Tongue (tissue), 2 donors: Measurements from ENCODE around the gene CDC34. TPM values are rescaled to one million over a fixed set of nuclear protein-coding genes. Genes with fewer than 3 reads are reported as not detected.

Source experiments
- DNase-seq: peaks from one replicate; pipeline ENCODE4 v3.0.0-alpha.2; 2015
- total RNA-seq: library from RNA; depleted of rRNA; stranded (reverse); fragments of >200 nt; gene quantifications from one replicate; pipeline ENCODE4 v1.2.3, GENCODE V29; 2014

Gene CDC34
- total RNA-seq, 1 donor from 2014 or later = 64.1 TPM

- no peak for DNase-seq
Observed at GRCh38 chr19:542173-542866, 10.8 kb downstream of the CDC34 start.

DNA sequence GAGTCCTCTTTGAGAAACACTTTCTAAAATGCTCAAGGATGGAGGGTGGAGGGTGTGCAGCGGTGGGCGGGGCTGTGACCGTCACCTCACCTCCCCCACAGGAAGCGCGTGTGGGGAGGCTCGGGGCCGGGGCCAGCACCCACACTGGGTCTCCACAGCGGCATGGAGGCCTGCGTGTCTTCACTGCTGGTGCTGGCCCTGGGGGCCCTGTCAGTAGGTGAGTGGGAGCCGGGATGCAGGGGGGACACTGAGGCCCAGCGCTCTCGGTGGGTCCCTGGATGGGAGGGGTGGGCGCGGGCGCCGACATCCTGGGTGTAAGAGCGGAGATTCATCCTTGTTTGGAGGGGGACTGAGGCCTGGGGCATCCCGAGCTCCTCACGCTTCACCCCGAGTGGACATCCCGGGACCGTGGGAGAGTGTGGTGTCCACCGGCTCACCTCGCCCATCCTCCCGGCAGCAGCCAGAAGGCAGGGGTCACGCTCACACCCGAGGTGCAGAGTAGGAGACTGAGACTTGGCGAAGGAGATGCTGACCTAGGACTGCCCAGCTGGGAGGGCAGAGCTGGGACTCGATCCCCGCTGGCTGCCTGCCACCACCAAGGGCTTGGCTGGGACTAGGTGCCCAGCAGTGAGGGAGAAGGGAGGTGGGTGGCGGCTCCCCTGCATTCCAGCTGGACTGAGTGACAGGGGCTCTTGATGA is 12.5 kb downstream of the CDC34 start, which contains the start of gene GZMM:
Gene GZMM, plus strand, starts transcription at position 144 of the 699 bp plus-strand sequence. Its CDS starts 19 bp downstream, at position 163.
- DNase-seq = no peak

GRCh38 chr19:547117-547516 is 15.6 kb downstream of the CDC34 start:
- DNase-seq = no peak

- no peak for DNase-seq
Observed at GRCh38 chr19:547836-548720, 16.5 kb downstream of the CDC34 start.

- DNase-seq = no peak
Observed at GRCh38 chr19:548886-549830, 17.6 kb downstream of the CDC34 start.

- DNase-seq = no peak
Observed at GRCh38 chr19:554817-555216, 23.3 kb downstream of the CDC34 start.

DNA sequence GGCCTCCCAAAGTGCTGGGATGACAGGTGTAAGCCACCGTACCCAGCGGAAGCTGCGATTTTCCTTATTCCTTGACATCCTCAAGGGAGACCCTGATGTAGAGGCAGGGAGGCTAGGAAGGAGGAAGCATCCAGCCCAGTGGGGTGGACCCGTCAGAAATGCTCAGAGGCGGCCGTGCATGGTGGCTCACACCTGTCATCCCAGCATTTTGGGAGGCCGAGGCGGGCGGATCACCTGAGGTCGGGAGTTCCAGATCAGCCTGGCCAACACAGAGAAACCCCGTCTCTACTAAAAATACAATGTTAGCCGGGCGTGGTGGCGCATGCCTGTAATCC is 23.9 kb downstream of the CDC34 start:
- DNase-seq = no peak

DNA sequence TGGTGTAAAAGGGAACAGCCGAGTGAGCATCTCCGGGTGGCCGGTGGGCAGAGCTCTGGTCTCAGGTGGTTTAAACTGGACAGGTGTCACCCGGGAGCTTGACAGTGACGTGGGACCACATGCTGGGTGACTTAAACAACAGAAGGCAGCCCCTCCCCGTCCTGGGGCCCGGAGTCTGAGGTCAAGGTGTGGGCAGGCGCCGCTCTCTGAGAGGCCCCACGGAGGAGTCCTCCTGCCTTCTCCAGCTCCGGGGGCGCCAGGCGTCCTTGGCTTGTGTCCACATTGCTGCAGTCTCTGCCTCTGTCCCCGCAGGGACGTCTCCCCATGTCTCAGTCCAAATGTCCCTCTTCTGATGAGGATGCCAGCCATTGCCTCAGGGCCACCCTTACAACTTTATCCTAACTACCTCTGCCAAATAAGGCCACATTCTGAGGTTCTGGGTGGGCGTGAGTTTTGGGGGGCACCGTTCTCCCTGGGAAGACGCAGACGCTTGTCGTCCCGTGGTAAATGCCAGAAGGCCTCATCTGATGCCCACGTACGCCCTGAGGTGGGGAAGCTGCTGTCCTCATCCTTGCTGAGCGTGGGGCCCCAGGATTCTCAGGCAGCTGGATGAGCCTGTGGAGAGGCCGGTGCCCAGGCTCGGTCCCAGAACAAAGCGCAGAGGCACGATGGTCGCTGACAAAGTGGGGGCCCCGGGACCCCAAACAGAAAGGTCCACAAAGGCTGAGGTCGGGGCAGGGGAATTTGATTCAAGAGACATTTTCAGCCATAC is 25.2 kb downstream of the CDC34 start:
- no peak for DNase-seq

GRCh38 chr19:558770-559439 is 27.3 kb downstream of the CDC34 start:
- DNase-seq = peak; percentile 24

DNA sequence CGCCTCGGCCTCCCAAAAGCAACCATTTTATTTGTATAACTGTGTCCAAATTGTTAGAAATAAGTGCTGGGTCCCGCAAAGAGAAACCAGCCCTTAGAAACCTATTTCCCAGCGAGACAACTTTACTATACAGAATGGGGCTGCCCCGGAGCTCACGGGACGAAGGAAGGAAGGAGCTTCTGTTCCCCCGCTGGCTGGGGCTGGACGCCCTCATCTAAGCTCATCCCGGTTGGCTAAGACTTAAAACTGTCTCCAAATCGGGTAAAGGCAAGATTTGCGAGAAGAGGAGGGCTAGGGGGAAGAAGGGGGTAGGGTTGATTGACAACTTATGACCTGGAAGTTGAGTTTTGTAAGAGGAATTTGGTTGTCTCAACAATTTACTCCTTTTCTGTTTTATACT is 28.6 kb downstream of the CDC34 start:
- no peak for DNase-seq

GRCh38 chr19:566403-566802 is 34.8 kb downstream of the CDC34 start:
- peak; percentile 44 for DNase-seq

DNA sequence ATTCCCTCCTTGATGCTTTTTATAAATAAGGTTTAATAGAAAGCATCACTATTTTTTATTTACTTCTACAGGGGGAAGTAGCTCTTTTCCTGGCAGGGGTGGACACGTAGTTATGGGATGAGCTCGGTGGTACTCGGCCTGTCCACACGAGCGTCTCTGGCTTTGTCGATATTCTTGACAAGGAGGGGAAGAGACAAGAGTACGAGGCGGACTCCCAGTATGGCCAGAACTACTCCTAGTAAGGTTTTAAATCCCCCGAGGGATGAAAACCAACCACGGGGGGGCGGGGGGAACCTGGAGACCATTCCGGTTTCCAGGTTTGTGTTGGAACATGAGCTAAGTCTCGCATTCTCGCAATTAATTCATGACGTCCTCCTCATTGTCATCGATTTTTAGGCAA is 35.3 kb downstream of the CDC34 start:
- DNase-seq = no peak

GRCh38 chr19:567296-567900 is 35.8 kb downstream of the CDC34 start:
- DNase-seq = no peak

- no peak for DNase-seq
Observed at GRCh38 chr19:570251-570686, 38.7 kb downstream of the CDC34 start.

DNA sequence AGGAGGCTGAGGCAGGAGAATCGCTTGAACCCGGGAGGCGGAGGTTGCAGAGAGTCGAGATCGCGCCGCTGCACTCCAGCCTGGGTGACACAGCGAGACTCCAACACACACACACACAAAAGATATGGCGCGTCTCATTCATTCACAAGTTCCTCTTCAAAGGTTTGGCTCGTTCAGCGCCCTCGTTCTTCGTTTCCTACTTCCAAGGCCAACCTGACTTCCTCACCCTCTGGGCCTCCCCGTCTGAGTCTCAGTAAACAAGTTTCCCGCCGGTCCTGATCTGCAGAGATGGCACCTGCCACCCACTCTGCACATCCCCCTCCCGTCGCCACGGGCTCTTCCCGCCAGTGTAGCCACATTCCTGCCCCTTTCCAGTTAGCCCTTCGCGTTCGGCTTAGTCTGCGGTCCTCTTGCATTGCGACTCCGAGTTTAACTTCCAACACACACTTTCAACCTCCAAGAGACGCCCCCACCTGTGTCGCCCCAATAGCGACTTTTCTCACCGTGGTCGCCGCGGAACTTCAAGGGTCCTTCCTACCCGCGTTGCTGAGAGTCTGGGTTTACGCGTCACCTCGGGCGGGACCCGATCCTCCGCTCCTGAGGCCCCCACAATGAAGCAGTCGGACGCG is 39.5 kb downstream of the CDC34 start:
- peak; percentile 50 for DNase-seq

GRCh38 chr19:571566-571974 is 40.0 kb downstream of the CDC34 start:
- peak; percentile 45 for DNase-seq

GRCh38 chr19:572140-572742 is 40.7 kb downstream of the CDC34 start, which contains the start of gene BSG:
TSS of gene BSG (plus strand) at chr19:572596. CDS start at chr19:572635, 39 bp downstream.
- peak; percentile 99 for DNase-seq

DNA sequence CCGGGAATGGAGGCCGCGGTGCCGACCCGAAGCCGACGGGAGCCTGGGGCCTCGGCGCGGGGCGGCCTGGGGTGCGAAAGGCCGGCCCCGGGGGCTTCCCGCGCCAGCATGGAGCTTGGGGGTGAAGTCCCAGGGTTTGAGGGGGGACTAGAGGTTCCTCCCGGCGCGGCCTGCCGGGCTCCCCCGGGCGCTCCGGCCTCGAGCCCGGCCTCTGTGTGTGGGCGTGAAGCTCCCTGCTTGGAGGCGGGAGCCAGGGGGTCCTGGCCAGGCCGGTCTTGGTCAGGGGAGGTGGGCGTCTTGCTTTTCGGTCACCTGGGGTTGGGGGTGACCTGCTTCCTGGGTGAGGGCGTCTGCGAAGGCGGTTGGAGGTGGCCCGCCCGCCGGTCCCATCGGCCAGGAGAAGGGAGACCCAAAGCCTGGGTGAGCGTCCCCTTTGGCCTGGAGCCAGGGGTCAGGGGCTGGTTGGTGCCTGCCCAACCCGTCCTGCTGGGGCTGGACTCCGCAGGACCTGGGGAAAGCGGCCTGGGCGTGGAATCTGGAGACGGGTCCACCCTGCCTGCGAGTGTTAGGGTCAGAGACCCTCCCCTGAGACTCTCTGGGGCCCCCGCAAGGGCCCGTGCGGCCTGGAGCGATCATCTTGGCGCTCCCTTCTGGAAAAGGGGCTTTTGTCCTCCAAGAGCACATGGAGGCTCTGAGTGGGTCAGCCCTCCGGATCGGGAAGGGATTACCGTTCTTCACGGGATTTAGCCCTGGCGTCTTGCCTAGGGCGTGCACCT is 41.4 kb downstream of the CDC34 start:
- peak; percentile 80 for DNase-seq
